HUDEP-2 (cell line): Measurements from ENCODE around the gene SLX4IP.

Experiments
- DNase-seq, 76 experiments: peaks; one replicate each; lab custom pipeline; 2025; ENCODE audit not compliant: unreplicated experiment in 76 of 76; lab: John Stamatoyannopoulos, UW

Gene SLX4IP

GRCh38 chr20:10513061-10513460 is 78.0 kb downstream of the SLX4IP start:
- DNase-seq = no peak

- no peak for DNase-seq
Observed at GRCh38 chr20:10513931-10514575, 78.9 kb downstream of the SLX4IP start.

GRCh38 chr20:10516529-10516928 is 81.4 kb downstream of the SLX4IP start:
- DNase-seq = no peak

DNA sequence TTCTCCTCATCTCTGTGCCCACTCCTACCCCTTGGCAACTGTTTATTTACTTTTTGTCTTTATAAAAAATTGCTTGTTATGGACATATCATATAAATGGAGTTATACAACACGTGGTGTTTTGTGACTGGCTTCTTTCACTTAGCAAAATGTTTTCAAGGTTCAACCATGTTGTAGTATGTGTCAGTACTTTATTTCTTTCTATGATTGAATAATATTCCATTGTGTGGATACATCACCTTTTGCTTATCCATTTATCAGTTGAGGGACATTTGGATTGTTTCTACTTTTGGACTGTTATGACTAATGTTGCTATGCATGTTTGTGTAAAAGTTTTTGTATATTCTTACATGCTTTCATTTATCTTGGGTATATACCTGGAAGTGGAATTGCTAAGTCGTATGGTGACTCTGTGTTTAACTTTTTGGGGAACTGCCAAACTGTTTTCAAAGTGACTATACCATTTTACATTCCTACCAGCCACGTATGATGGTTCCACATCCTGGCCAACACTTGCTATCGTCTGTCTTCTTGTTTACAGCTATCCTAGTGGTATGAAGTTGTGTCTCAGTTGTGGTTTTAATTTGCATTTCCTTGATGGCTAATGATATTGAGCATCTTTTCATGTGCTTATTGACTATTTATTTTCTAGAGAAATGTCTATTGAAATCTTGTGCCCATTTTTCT is 84.4 kb downstream of the SLX4IP start:
- DNase-seq = no peak

GRCh38 chr20:10520528-10520927 is 85.4 kb downstream of the SLX4IP start:
- DNase-seq = no peak

DNA sequence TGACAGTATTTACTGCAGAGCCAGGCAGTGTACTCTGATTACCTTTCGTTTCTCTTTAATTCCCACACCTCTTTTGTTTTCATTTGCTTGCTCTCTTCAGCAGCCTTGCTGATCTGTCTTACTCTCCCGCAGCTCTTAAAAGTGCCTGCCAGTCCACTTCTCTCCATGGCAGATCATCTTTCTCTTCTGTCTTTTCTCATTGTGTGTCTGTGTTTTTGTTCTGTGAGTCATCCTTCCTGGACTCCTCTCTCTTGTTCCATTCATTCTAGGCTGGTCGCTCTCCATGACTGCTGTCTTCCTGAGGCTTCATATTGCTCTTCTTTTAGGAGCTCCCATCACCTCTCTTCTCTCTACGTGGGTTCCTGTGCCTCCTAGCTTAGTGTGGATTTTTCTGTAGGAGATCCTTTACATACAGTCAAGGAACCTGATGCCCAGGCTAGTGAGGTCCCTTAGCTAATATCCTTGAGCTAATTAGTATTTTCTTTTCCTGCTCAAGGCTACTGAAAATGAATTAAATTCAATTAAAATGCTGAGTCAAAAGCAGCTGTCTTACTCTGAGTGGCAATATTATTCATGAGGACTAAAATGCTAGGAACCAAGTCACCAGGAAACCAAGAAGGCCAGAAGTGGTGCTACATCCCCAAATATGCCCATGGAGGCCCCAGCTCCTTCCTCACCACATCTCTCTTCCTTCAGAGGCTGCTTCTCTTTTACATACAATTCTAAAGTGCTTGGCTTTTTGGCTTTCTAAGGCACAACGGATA is 86.1 kb downstream of the SLX4IP start:
- no peak for DNase-seq

- no peak for DNase-seq
Observed at GRCh38 chr20:10521836-10522235, 86.7 kb downstream of the SLX4IP start.

- no peak for DNase-seq
Observed at GRCh38 chr20:10522328-10522727, 87.2 kb downstream of the SLX4IP start.

DNA sequence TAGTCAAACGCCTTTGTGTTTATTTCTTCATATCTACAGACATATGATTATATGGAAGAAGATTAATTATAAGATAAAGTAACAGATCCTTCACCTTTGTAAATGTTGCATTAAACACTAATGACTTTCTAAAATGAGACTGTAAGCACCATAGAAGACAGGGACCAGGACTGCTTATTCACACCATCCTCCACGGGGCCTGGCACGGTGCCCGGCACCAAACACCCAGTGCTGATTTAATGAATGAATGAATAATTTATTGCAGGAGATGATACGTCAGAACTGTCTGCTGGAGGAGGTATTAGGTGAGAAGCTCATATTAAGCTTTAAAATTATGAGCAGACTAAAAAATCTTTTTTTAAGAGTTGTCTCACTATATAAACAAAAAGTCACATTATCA is 88.3 kb downstream of the SLX4IP start:
- peak in 9 of 76 experiments; percentile 1 to 34 (median 12) for DNase-seq

DNA sequence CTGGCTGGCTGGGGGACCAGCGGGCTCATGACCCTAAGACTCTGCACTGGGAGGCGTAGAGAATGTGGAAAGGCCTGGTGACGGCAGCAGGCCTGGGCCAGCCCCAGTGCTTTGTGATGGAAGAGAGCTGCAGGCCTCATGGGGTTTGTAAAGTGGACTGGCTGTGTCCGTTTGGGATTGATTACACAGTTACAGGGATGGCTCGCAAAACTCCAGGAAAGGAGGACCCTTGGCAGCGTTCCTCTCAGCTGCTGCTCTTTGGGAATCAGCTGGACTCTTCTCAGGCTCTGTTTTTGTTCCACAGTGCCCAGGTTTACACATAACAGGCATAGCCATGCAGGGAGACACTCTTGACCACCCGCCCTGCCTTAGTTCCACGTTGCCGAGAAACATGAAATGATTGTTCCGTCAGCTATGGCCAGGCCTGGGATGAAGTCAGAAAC is 89.0 kb downstream of the SLX4IP start:
- no peak for DNase-seq

- no peak for DNase-seq
Observed at GRCh38 chr20:10524643-10525042, 89.5 kb downstream of the SLX4IP start.

DNA sequence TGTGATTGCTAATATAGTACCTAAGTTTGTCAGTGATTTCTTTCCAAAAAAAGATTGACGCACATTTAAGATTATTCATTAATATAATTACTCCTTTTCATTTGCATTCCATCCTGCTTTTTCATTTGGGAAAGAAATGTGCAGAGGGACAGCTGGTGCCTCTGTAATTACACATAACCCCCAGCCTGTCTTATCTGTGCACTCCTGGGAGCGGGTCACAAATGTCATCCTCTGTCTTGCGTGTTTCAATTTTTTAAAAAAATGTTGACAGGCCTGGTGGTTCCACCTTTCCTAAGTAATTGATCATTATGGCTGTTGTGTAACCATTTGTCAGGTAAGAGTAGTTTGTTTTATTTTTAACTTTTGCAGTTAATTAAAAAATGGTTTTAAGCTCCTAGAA is 92.7 kb downstream of the SLX4IP start:
- DNase-seq = no peak

DNA sequence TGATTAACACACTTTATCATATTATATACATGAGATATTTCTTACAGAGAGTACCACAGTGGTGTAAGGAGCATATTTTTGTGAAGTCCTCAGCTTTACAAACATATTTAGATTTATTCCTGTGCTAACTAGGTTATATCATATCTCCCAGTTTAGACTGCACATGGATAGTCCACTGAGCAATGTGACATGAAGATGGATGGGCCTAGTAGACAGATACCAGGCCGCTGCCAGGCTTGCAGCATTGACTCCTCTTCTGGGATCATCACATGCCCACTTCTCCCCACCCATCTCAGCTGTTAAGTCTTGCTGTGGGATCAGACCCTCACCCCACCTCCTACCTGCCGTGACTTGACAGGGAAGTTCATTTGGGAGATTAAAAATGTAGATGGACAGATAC is 95.8 kb downstream of the SLX4IP start:
- no peak for DNase-seq

GRCh38 chr20:10531848-10532247 is 96.7 kb downstream of the SLX4IP start:
- DNase-seq = no peak

- DNase-seq = peak in 1 of 76 experiments; percentile 2
Observed at GRCh38 chr20:10532361-10532760, 97.3 kb downstream of the SLX4IP start.

GRCh38 chr20:10536531-10536930 is 101.4 kb downstream of the SLX4IP start:
- DNase-seq = peak in 6 of 76 experiments; percentile 7 to 18 (median 12)

GRCh38 chr20:10537850-10538480 is 102.9 kb downstream of the SLX4IP start:
- DNase-seq = no peak

DNA sequence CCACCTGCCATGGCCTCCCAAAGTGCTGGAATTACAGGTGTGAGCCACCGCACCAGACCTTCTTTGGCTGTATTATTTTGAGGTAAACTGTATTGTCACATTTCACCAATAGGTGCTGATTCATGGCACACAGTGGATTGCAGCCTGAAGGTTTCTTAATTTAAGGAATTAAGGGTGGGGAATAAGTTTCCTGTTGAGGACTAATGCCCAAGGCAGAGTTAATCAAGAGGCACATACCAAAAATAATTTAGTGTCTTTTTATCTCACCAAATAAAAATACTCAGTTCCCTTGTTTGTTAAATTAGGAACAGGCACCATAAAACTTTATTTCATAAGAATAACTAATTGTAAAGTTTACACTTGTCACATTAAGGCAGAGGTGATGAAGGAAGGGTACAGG is 103.7 kb downstream of the SLX4IP start:
- DNase-seq = no peak

DNA sequence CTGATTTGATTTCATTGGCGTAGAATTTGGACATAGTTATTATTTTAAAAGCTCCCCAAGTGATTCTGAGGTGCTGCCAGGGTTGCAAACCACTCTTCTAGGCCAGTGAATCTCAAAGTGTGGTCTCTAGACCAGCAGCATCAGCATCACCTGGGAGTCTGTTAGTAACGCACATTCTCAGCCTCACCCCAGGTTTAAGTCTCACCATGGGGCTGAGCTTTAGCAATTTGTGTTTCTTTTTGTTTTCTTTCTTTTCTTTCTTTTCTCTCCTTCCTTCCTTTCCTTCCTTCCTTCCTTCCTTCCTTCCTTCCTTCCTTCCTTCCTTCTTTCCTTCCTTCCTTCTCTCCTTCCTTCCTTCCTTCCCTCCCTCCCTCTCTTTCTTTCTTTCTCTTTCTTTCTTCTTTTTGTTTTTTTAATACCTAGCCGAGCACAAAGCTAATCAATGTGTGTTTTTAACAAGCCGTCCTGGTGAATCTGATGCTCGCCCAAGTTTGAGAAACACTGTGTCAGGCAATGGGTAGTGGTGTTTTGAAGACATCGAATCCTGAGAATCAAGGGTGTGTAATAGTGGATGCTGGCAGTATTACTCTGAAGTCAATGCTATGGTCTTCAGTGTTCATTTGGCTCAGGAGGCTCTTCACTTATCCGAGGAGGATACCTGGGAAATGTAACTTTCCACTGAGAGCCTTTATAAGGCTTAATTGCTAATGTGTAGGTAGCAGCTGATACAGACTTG is 104.9 kb downstream of the SLX4IP start:
- no peak for DNase-seq

DNA sequence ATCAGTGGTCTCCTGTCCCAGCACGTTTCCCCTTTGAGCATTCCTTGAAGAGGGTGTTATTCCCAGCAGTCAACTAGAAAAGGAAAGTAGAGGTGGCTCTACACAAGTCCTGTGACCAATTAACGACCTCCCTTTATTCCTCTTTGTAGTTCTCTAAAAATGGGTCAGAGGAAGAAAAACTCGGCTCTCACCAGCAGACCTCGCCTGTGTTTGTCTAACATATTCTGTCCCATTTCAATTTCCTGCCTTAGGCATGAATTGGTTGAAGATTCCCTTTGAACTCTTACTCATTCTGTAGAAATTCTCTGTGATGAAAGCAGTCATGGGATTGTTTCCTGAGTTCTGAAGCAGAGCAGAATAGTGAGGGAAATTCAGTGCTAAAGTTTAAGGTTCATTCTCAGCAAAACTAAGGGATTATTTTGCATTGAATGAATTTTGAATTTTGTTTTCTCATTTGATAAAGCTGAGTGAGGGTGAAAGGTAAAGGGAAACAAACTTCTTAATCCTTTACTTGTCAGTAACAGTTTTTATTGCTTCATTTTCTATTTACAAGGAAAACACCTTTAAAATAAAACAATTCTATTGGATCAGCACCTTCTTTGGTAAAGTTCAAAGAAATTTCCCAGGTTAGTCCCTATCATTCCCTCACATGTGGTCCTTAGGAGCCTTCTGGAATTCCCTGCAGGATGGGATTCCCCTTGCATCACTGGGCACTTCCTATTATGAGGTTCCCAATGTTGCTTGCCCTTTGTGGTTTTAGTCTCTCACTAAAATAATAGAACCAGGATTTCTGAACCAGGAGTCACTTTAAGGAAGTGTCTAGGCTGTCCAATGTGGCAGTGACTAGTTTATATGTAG is 105.8 kb downstream of the SLX4IP start:
- DNase-seq = no peak
